Vagina (tissue), 2 donors: ENCODE data around the gene PRODH. TPM values are rescaled to one million over a fixed set of nuclear protein-coding genes. Genes with fewer than 3 reads are reported as not detected.

ENCODE experiments used
- DNase-seq, 2 donors: peaks; one replicate each; pipeline ENCODE4 v3.0.0-alpha.2; 2017; ENCODE audit errors: extremely low spot score in 2 of 2
- H3K27ac ChIP-seq: fragments of 200-600 bp; sonication (generic); one replicate; pipeline ENCODE4 v1.5.1; 2019
- H3K27me3 ChIP-seq: fragments of 200-600 bp; sonication (generic); one replicate; pipeline ENCODE4 v1.5.1; 2019
- H3K36me3 ChIP-seq, 2 donors: fragments of 200-600 bp; sonication (generic); one replicate each; pipeline ENCODE4 v1.5.1; 2017 to 2019
- H3K4me1 ChIP-seq: fragments of 200-600 bp; sonication (generic); one replicate; pipeline ENCODE4 v1.5.1; 2019
- H3K4me3 ChIP-seq, 2 donors: fragments of 200-600 bp; sonication (generic); 1 replicate in 1 of 2; 2 replicates in 1 of 2; pipeline ENCODE4 v1.5.1; 2016 to 2019
- H3K9me3 ChIP-seq: fragments of 200-600 bp; sonication (generic); one replicate; pipeline ENCODE4 v1.5.1; 2019
- POLR2A ChIP-seq, 2 donors: fragments of 450-650 bp; IDR thresholded peaks; one replicate each; pipeline ENCODE4 v1.6.1; 2017; ENCODE audit warnings: antibody characterized with exemption in 2 of 2, mild to moderate bottlenecking in 2 of 2, moderate library complexity in 2 of 2
- POLR2AphosphoS5 ChIP-seq, 2 donors: sonication (generic); formaldehyde crosslinking; IDR thresholded peaks; one replicate each; pipeline ENCODE4 v1.9.0; 2017; ENCODE audit warnings: antibody characterized with exemption in 2 of 2, mild to moderate bottlenecking in 2 of 2, low read depth in 1 of 2; ENCODE audit not compliant: insufficient read depth in 1 of 2
- intact Hi-C: fragments of 100-400 bp; cut with DNase I; formaldehyde crosslinking; loops from one replicate; pipeline ENCODE4 v1.15.1; 2023
- total RNA-seq: library from RNA; depleted of rRNA; stranded (reverse); fragments of >200 nt; gene quantifications from one replicate; pipeline ENCODE4 v1.2.3, GENCODE V29; 2016
- TF ChIP-seq, protein P1 (sequence below), 3 experiments: fragments of 450-650 bp in 2 of 3; fragments of 200-600 bp in 1 of 3; sonication (generic) in 1 of 3; IDR thresholded peaks; one replicate each; pipeline ENCODE4 v1.5.1; 2017 to 2019; ENCODE audit warnings: antibody characterized with exemption in 3 of 3, mild to moderate bottlenecking in 2 of 3, moderate library complexity in 2 of 3

PRODH gene
- total RNA-seq, 1 donor from 2014 or later = 17.4 TPM

GRCh38 chr22:18980829-18981228, 44.7 kb upstream of the PRODH start:
- no peaks in the 10 kb centered on the region for H3K27me3 ChIP-seq
- intact Hi-C loops = no loop called here
- no peaks in the 10 kb centered on the region for H3K9me3 ChIP-seq
- H3K36me3 ChIP-seq = no peaks in the 10 kb centered on the region
- no peaks in the 10 kb centered on the region for H3K4me1 ChIP-seq
- H3K4me3 ChIP-seq = no peak overlapping the region
- no peak for DNase-seq
- TF ChIP-seq, protein P1, sequence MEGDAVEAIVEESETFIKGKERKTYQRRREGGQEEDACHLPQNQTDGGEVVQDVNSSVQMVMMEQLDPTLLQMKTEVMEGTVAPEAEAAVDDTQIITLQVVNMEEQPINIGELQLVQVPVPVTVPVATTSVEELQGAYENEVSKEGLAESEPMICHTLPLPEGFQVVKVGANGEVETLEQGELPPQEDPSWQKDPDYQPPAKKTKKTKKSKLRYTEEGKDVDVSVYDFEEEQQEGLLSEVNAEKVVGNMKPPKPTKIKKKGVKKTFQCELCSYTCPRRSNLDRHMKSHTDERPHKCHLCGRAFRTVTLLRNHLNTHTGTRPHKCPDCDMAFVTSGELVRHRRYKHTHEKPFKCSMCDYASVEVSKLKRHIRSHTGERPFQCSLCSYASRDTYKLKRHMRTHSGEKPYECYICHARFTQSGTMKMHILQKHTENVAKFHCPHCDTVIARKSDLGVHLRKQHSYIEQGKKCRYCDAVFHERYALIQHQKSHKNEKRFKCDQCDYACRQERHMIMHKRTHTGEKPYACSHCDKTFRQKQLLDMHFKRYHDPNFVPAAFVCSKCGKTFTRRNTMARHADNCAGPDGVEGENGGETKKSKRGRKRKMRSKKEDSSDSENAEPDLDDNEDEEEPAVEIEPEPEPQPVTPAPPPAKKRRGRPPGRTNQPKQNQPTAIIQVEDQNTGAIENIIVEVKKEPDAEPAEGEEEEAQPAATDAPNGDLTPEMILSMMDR (IDR thresholded peaks at IDR 0.05) = no peak
- TF ChIP-seq POLR2AphosphoS5 (IDR thresholded peaks at IDR 0.05; ENCODE audit: insufficient read depth in 1 of 2, low read depth in 1 of 2) (no peak), POLR2A (IDR thresholded peaks at IDR 0.05) (no peak)
- no peak overlapping the region for H3K27ac ChIP-seq

GRCh38 chr22:18979957-18980356, 43.9 kb upstream of the PRODH start:
- no peak for DNase-seq
- TF ChIP-seq POLR2A (IDR thresholded peaks at IDR 0.05) = no peak
- TF ChIP-seq POLR2AphosphoS5 (IDR thresholded peaks at IDR 0.05; ENCODE audit: insufficient read depth in 1 of 2, low read depth in 1 of 2) = no peak
- TF ChIP-seq, protein P1 (IDR thresholded peaks at IDR 0.05) = no peak
- H3K36me3 ChIP-seq = no peaks in the 10 kb centered on the region
- intact Hi-C loops = no loop called here
- H3K27me3 ChIP-seq = no peaks in the 10 kb centered on the region
- no peak overlapping the region for H3K4me3 ChIP-seq
- H3K9me3 ChIP-seq = no peaks in the 10 kb centered on the region
- no peaks in the 10 kb centered on the region for H3K4me1 ChIP-seq
- H3K27ac ChIP-seq = no peak overlapping the region

DNA sequence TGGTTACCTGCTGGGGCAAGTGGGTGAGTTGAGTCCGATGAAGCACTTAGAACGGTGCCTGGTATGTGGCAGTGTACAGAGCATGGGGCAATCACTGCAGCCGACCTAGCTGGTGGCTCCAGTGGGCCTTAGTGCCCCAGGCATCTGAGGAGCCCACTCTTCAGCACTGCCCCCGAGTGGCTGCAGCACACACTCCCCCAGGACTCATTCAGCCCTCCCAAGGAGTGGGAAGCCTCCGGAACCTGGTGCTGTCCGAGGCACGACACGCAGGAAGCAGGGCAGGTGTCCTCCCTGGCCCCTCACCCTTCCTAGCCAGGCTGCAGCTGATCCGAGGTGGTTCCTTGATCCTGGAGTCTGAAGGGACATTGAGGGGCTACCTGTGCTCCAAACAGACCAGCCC, 42.4 kb upstream of the PRODH start:
- no peak for TF ChIP-seq POLR2AphosphoS5 (IDR thresholded peaks at IDR 0.05; ENCODE audit: insufficient read depth in 1 of 2, low read depth in 1 of 2)
- TF ChIP-seq POLR2A (IDR thresholded peaks at IDR 0.05) = no peak
- TF ChIP-seq, protein P1 (IDR thresholded peaks at IDR 0.05) = no peak

GRCh38 chr22:18977824-18978425, 41.8 kb upstream of the PRODH start:
- no peaks in the 10 kb centered on the region for H3K9me3 ChIP-seq
- no peak overlapping the region for H3K27ac ChIP-seq
- H3K4me3 ChIP-seq = no peak overlapping the region
- no peaks in the 10 kb centered on the region for H3K27me3 ChIP-seq
- no peaks in the 10 kb centered on the region for H3K4me1 ChIP-seq
- DNase-seq = no peak
- TF ChIP-seq, protein P1 (IDR thresholded peaks at IDR 0.05) = no peak
- TF ChIP-seq POLR2A (IDR thresholded peaks at IDR 0.05) (no peak), POLR2AphosphoS5 (IDR thresholded peaks at IDR 0.05; ENCODE audit: insufficient read depth in 1 of 2, low read depth in 1 of 2) (no peak)
- intact Hi-C loops = no loop called here
- H3K36me3 ChIP-seq = no peaks in the 10 kb centered on the region

More for the DNA sequence above, 42.4 kb upstream of the PRODH start:
- no peak overlapping the region for H3K27ac ChIP-seq
- intact Hi-C loops = no loop called here
- no peaks in the 10 kb centered on the region for H3K36me3 ChIP-seq
- H3K4me1 ChIP-seq = no peaks in the 10 kb centered on the region
- no peak for DNase-seq
- H3K4me3 ChIP-seq = no peak overlapping the region
- H3K9me3 ChIP-seq = no peaks in the 10 kb centered on the region
- no peaks in the 10 kb centered on the region for H3K27me3 ChIP-seq

GRCh38 chr22:18976197-18976751, 40.2 kb upstream of the PRODH start:
- no peak for TF ChIP-seq POLR2A (IDR thresholded peaks at IDR 0.05)
- TF ChIP-seq, protein P1 (IDR thresholded peaks at IDR 0.05) = no peak
- TF ChIP-seq POLR2AphosphoS5 (IDR thresholded peaks at IDR 0.05; ENCODE audit: insufficient read depth in 1 of 2, low read depth in 1 of 2) = no peak
- DNase-seq = no peak
- intact Hi-C loops = no loop called here
- Histone ChIP-seq H3K9me3 (no peaks in the 10 kb centered on the region), H3K4me1 (no peaks in the 10 kb centered on the region), H3K27me3 (no peaks in the 10 kb centered on the region), H3K27ac (no peak overlapping the region), H3K4me3 (no peak overlapping the region), H3K36me3 (no peaks in the 10 kb centered on the region)
